ENCODE measurements around the gene PHACTR1. TPM values are rescaled to one million over a fixed set of nuclear protein-coding genes. Genes with fewer than 3 reads are reported as not detected.

PHACTR1 gene
- total and polyA plus RNA-seq, 2 experiments from 2014 or later = 11.2 to 33.9 TPM

DNA sequence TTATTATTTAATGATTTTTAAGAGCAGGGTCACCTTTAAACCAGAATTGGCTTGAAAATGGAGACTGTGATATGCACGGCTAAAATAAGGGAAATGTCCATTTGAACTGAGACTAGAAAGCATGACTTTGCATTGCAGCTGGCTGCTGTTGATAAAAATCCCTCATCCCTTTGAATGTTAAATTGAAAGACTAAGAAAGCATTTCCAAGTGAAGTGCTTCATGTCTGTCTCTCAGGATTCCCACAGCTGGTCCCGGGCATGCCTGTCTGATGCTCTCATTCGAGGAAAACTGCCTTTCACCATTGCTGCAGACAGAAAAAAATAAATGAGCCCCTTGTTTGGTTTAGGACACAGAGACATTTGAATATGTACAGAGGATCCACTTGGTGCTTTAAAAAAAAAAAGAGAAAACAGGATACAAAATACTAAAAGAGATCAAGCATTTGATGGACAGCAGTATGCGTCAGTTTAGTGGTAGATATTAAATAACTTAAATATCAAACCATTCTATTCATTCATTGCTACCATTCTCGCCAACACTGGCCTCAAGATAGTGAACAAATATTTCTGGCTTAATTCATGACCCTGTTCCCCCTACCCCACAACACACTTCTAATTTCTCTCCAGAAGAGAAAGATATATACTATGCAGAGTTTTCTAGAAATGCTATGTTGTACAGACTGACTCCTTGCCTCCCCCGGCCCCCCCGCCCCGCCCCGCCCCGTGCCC, 556.8 kb downstream of the PHACTR1 start:
- H3K27ac ChIP-seq = no peak overlapping the region
- DNase-seq (ENCODE audit: low read depth in 1 of 2, low spot score in 1 of 2) = no peak
- TF ChIP-seq, protein P1, sequence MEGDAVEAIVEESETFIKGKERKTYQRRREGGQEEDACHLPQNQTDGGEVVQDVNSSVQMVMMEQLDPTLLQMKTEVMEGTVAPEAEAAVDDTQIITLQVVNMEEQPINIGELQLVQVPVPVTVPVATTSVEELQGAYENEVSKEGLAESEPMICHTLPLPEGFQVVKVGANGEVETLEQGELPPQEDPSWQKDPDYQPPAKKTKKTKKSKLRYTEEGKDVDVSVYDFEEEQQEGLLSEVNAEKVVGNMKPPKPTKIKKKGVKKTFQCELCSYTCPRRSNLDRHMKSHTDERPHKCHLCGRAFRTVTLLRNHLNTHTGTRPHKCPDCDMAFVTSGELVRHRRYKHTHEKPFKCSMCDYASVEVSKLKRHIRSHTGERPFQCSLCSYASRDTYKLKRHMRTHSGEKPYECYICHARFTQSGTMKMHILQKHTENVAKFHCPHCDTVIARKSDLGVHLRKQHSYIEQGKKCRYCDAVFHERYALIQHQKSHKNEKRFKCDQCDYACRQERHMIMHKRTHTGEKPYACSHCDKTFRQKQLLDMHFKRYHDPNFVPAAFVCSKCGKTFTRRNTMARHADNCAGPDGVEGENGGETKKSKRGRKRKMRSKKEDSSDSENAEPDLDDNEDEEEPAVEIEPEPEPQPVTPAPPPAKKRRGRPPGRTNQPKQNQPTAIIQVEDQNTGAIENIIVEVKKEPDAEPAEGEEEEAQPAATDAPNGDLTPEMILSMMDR (IDR thresholded peaks at IDR 0.05; ENCODE audit: low read depth, low read length) = no peak

DNA sequence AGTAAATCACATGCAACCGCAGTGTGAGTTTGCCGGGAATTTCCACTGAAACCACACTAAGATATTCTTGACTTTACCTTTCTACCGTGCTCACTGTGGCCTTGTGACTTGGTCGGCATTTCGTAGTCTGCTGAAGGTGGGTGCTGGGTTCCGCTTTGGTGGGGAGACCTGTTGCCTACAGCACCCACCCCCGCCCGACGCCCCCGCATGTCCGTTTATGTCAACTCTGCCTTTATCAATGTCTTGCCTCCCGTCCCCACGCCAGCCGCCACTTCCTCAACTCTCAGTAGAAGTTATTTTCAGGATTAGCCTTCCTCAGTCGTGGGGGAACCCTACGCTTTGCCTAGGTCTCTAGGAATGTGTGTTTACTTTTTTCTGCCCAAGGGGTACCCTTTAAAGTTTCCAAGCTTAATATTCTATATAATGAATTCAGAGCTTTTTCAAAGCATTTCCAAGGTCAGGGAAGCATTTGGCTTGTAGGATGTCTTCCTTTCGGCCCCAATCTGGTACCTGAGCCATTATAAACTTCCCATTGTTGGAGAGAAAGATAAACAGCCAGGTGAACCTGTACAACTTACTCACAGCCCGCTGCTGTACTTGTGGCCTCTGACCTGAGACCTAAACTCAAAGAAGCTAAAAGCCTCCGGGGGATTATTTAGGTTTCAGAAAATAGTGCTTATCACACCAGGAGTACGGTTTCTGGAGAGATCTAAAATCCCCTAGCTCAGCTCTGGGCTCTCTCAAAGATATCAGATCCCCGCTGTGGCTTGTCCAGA, 557.6 kb downstream of the PHACTR1 start:
- H3K4me1 ChIP-seq (ENCODE audit: low read depth) = peaks cover 9% of the 10 kb centered on the region
- no peak overlapping the region for H3K4me3 ChIP-seq
- H3K9me3 ChIP-seq (ENCODE audit: low read depth) = no peaks in the 10 kb centered on the region
- H3K36me3 ChIP-seq = no peaks in the 10 kb centered on the region
- no peak overlapping the region for H3K27ac ChIP-seq
- DNase-seq (ENCODE audit: low read depth in 1 of 2, low spot score in 1 of 2) = no peak
- no peaks in the 10 kb centered on the region for H3K27me3 ChIP-seq
- TF ChIP-seq, protein P1 (IDR thresholded peaks at IDR 0.05; ENCODE audit: low read depth, low read length) = no peak

More for the DNA sequence above, 556.8 kb downstream of the PHACTR1 start:
- H3K4me3 ChIP-seq = no peak overlapping the region
- H3K4me1 ChIP-seq (ENCODE audit: low read depth) = peaks cover 15% of the 10 kb centered on the region
- H3K36me3 ChIP-seq = no peaks in the 10 kb centered on the region
- no peaks in the 10 kb centered on the region for H3K27me3 ChIP-seq
- H3K9me3 ChIP-seq (ENCODE audit: low read depth) = no peaks in the 10 kb centered on the region

DNA sequence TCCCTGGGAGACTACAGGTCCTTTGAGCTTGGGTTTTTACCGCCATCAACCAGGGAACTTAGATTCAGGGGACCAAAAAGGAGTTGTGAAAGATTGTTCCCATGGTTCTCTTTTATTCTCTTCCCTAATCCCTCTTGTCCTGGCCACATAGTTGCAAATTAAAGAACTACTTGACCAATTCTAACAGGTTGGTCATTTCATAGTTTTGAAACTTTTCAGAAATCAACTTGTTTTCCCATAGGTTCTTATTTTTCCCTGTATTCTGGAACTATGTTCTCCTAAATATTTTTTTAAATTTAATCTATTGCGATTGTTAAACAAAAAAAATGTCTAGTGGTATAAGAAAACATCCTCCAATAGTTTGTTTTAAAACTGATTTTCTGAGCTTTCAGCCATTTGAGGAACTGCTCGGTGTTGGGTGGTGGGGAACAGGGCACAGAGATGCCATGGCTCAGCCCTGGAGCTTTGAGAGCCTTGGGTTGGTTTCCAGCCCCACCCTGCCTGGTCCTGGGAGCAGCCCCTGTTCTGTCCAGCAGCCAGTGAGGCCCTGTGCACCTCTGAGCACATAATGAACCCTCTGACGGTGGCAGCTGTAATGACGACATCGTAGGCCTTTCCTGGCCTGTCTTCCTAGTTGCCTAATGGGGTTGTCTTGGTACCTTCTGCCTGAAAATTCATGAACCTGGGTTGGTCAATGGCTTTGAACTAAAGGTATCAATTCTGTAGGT, 558.3 kb downstream of the PHACTR1 start:
- DNase-seq (ENCODE audit: low read depth in 1 of 2, low spot score in 1 of 2) = no peak
- H3K4me1 ChIP-seq (ENCODE audit: low read depth) = peaks cover 1% of the 10 kb centered on the region
- H3K36me3 ChIP-seq = no peaks in the 10 kb centered on the region
- H3K4me3 ChIP-seq = no peak overlapping the region
- H3K27me3 ChIP-seq = no peaks in the 10 kb centered on the region
- no peak overlapping the region for H3K27ac ChIP-seq
- TF ChIP-seq, protein P1 (IDR thresholded peaks at IDR 0.05; ENCODE audit: low read depth, low read length) = no peak
- no peaks in the 10 kb centered on the region for H3K9me3 ChIP-seq (ENCODE audit: low read depth)

DNA sequence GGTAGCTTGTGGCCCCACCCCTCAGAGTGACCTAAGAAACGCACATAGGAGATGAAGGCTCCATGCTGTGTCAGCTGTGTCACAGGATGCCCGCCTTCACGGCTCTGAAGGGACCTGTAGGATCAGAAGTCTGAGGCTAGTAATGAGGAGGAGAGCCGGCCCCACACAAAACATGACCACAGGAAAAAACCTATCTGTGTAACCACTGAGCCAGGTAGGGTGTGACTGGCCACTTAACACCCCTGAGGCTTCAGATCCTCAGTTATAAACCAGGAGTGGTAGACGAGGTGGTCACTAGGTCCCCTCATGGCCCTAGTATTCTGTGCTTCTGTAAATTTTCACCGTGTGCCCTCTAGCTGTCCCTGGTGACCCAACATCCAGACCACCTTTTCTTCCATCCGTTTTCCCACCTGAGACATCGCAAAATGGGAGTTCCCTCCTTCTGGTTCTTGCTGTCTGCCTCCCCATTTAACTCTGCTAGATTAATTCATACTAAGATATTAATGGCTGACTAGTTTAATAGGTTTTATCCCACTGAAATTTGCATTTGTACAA, 558.9 kb downstream of the PHACTR1 start:
- TF ChIP-seq, protein P1 (IDR thresholded peaks at IDR 0.05; ENCODE audit: low read depth, low read length) = no peak
- no peaks in the 10 kb centered on the region for H3K27me3 ChIP-seq
- no peak for DNase-seq (ENCODE audit: low read depth in 1 of 2, low spot score in 1 of 2)
- no peak overlapping the region for H3K4me3 ChIP-seq
- no peak overlapping the region for H3K27ac ChIP-seq
- H3K4me1 ChIP-seq (ENCODE audit: low read depth) = no peaks in the 10 kb centered on the region
- H3K36me3 ChIP-seq = peaks cover 1% of the 10 kb centered on the region
- no peaks in the 10 kb centered on the region for H3K9me3 ChIP-seq (ENCODE audit: low read depth)

DNA sequence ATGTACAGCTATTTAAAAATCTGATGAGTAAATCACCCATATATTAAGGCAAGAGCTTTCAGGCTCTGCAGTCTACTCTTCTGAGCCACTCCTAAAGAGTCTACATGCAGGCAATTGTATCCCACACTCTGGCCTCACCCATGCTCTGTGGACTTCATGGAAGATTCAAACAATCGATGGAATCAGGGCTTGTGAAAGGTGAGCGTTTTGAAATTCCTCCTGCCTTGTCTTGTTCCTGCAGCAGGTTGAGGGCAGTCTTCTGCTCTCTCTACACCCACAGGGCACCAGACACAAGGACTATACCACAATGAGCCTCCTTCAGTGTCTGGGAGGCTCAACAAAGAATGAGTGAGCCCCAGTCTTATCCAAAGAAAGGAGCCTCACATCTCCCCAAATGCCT, 560.7 kb downstream of the PHACTR1 start:
- TF ChIP-seq, protein P1 (IDR thresholded peaks at IDR 0.05; ENCODE audit: low read depth, low read length) = no peak

More for the DNA sequence above, 560.7 kb downstream of the PHACTR1 start:
- no peak overlapping the region for H3K4me3 ChIP-seq
- no peak overlapping the region for H3K27ac ChIP-seq
- H3K4me1 ChIP-seq (ENCODE audit: low read depth) = no peaks in the 10 kb centered on the region
- no peaks in the 10 kb centered on the region for H3K9me3 ChIP-seq (ENCODE audit: low read depth)
- peaks cover 4% of the 10 kb centered on the region for H3K36me3 ChIP-seq
- no peak for DNase-seq (ENCODE audit: low read depth in 1 of 2, low spot score in 1 of 2)
- no peaks in the 10 kb centered on the region for H3K27me3 ChIP-seq
